Choroid plexus epithelial cell (primary cell): ENCODE data around the gene STH.

ENCODE experiments used
- DNase-seq: peaks from one replicate; pipeline ENCODE4 v3.0.0-alpha.2; 2010; ENCODE audit warnings: low read depth
- H3K4me3 ChIP-seq: 2 replicates; pipeline ENCODE4 v1.5.1; 2011; ENCODE audit warnings: low read depth, mild to moderate bottlenecking, control low read depth, low read length, moderate library complexity
- TF ChIP-seq, protein P1 (sequence below): conservative IDR thresholded peaks from 2 replicates; pipeline ENCODE4 v1.5.1; 2011; ENCODE audit warnings: low read depth, mild to moderate bottlenecking, control low read depth, inconsistent platforms, low read length, moderate library complexity

Gene STH

DNA sequence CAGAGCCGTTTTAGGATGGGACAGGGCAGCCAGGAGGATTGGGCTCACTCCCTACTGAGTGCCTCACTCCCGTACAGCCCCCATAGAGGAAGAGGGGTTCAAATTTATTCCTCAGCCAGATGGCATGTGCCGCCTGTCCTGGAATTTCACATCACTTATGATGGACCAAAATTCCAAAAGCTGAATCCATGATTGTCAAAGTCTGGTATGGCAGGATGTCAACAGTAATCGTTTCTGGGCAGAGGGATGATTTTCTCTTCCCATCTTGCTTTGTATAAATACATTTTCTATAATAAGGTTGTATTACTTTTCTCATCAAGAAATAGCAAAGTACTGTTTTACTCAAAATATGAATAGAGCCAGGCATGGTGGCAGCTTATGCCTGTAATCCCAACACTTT is 38.7 kb upstream of the STH start:
- TF ChIP-seq, protein P1, sequence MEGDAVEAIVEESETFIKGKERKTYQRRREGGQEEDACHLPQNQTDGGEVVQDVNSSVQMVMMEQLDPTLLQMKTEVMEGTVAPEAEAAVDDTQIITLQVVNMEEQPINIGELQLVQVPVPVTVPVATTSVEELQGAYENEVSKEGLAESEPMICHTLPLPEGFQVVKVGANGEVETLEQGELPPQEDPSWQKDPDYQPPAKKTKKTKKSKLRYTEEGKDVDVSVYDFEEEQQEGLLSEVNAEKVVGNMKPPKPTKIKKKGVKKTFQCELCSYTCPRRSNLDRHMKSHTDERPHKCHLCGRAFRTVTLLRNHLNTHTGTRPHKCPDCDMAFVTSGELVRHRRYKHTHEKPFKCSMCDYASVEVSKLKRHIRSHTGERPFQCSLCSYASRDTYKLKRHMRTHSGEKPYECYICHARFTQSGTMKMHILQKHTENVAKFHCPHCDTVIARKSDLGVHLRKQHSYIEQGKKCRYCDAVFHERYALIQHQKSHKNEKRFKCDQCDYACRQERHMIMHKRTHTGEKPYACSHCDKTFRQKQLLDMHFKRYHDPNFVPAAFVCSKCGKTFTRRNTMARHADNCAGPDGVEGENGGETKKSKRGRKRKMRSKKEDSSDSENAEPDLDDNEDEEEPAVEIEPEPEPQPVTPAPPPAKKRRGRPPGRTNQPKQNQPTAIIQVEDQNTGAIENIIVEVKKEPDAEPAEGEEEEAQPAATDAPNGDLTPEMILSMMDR: no peak
- no peak overlapping the region for H3K4me3 ChIP-seq

GRCh38 chr17:45961206-45961605 is 37.8 kb upstream of the STH start:
- TF ChIP-seq, protein P1: no peak
- H3K4me3 ChIP-seq: no peak overlapping the region
- no peak for DNase-seq

More for the DNA sequence above, 38.7 kb upstream of the STH start:
- no peak for DNase-seq

DNA sequence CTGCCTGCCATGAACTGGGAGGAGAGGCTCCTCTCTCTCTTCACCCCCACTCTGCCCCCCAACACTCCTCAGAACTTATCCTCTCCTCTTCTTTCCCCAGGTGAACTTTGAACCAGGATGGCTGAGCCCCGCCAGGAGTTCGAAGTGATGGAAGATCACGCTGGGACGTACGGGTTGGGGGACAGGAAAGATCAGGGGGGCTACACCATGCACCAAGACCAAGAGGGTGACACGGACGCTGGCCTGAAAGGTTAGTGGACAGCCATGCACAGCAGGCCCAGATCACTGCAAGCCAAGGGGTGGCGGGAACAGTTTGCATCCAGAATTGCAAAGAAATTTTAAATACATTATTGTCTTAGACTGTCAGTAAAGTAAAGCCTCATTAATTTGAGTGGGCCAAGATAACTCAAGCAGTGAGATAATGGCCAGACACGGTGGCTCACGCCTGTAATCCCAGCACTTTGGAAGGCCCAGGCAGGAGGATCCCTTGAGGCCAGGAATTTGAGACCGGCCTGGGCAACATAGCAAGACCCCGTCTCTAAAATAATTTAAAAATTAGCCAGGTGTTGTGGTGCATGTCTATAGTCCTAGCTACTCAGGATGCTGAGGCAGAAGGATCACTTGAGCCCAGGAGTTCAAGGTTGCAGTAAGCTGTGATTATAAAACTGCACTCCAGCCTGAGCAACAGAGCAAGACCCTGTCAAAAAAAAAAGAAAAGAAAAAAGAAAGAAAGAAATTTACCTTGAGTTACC is 36.7 kb upstream of the STH start:
- H3K4me3 ChIP-seq: no peak overlapping the region
- no peak for DNase-seq
- TF ChIP-seq, protein P1: no peak

DNA sequence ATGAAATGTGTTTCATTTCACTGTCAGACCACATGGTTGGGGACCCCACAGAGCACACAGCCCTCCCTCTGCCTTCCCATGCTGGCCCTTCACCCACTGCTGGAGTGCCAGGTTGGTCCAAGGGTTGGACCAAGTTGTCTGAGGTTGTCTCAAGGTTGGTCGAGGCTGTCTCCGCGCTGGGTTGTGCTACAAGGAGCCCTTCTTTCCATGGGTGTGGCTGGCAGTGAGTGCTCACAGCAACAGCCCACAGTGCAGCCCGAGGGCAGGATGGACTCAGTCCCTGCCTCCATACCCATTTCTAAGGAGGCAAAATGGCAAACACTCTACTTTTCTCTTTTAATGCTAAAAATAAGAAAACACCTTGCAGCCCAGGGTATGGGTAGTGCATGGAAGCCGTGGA is 35.8 kb upstream of the STH start:
- no peak overlapping the region for H3K4me3 ChIP-seq
- TF ChIP-seq, protein P1: no peak
- no peak for DNase-seq

DNA sequence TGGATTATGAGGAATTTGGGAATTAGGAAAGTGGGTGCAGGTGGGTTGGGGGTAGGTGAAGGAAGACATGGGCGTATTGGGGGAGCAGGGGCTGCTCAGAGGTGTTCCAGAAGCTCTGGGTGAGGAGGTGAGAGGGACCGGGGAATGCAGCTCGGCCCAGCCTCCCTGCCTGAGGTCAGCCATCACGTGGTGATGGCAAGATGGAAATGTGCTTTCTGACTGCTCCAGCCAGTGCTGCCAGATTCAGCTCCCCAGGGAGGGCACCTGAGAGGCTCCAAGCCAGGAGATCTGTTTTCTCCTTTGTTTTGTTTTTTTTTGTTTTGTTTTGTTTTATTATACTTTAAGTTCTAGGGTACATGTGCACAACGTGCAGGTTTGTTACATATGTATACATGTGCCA is 35.2 kb upstream of the STH start:
- H3K4me3 ChIP-seq: no peak overlapping the region
- TF ChIP-seq, protein P1: no peak
- DNase-seq: no peak

DNA sequence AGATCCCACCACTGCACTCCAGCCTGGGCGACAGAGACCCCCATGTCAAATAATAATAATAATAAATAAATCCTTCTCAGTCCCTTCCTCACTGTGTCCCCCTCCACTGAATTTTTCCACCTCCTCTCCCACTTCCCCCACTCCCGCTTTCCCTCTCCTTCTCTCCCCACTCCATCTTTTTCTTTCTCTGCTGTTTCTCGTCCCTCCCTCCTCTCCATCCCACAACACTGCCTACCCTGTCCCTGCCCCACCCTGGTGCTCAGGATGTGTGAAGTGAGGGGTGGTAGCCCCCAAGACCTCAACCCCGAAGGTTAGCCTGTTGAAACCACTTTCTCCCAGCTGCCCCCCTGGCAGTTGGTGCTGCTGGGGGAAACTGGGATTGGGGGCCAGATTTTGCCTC is 34.4 kb upstream of the STH start:
- no peak overlapping the region for H3K4me3 ChIP-seq
- no peak for DNase-seq
- TF ChIP-seq, protein P1: no peak

- no peak for DNase-seq
- H3K4me3 ChIP-seq: no peak overlapping the region
- TF ChIP-seq, protein P1: no peak
Measured at GRCh38 chr17:45965812-45966211, 33.2 kb upstream of the STH start.
